Right kidney (tissue), 1 donor: ENCODE results near the gene FOXN1.

Experiments
- DNase-seq: peaks from one replicate; pipeline ENCODE4 v3.0.0-alpha.2; 2016

The FOXN1 gene

DNA sequence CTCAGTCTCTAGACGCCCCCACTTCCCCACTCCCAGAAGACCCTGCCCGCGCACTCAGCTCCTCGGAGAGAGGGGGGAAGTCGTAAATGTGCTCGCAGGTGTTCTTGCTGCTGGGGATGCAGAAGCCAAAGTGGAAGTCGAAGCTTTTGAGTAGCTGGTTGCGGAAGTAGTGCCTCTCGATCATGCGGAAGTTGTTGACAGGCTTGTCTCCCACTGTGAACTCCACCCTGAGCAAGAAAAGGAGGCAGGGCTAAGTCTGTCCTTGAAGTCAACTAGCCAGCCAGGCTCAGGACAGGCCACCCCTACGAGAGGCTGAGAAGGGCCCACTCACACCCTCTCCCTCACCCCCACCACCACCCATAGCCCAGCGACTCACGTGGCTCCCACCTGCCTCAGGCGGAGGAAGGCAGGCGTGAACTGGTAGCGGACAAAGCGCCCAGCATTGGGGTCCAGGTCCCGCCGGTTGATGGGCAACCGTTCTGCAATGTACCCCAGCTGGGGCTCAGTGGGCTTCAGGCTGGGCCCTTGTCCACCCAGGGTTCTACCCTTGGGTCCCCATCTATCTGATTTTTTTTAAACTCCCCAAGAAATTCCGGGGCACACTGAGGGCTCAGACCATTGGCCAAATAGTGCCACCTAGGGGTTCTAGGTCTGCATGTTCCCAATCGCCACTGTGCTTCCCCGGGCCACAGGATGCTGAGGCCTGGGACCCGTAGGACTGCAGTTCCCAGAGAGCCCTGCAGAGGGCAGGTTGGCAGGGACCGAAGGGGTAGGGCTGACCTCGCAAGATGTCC, 41.7 kb downstream of the FOXN1 start:
- peak; percentile 54 for DNase-seq

DNA sequence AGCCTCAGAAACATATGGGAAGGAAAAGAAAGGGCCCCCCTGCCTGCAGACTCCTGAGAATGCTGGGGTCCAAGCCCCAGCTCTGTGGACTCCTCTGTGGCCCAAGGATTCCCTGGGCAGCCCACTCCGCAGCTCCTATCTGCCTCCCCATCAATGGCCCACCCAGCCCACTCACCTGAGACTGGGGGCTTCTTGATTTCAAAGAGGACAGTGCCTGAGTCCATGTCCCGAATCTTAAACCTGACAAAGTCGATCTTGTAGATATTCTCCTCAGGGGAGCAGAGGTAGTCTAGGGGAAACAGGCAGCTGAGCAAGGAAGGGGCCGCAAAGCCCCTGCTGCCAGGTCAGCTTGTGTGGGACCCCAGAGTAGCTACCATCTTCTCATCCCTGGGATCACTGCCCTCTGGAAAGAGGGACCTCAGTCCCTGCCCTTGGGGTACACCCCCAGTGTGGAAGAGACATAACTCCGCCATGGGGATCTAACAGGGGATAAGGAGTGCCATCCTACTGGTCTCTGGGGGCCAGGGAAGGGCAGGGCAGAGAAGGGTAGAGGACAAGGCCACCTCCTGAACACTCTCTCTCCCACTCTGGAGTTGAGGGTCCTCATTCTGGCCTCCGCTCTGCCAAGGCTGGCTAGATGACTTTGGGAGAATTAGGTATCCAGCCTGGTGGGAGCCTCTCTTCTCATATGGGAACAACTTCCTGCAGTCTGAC, 42.4 kb downstream of the FOXN1 start:
- DNase-seq, result no peak

- no peak for DNase-seq
These were observed 43.3 kb downstream of the FOXN1 start for GRCh38 chr17:28549236-28550132.

DNA sequence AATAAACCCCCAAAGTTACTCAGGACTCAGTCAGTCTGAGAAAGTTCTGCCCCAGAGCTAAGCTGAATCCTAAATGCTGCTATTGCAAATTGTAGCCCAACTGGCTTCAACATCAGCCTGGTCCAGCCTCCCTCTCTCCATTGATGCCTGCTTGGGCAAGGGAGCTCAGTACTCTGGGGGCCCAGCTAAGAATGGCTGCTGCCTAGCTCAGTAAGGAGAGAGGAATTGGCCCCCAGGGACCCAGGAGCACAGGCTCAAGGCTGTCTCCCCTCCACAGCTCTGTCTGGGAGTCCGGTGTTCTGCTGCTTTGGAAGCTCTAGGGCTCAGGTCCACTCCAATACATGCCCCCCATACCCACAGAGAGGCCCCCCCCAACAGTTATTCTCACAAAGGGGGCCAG, 44.7 kb downstream of the FOXN1 start:
- DNase-seq, result no peak

DNA sequence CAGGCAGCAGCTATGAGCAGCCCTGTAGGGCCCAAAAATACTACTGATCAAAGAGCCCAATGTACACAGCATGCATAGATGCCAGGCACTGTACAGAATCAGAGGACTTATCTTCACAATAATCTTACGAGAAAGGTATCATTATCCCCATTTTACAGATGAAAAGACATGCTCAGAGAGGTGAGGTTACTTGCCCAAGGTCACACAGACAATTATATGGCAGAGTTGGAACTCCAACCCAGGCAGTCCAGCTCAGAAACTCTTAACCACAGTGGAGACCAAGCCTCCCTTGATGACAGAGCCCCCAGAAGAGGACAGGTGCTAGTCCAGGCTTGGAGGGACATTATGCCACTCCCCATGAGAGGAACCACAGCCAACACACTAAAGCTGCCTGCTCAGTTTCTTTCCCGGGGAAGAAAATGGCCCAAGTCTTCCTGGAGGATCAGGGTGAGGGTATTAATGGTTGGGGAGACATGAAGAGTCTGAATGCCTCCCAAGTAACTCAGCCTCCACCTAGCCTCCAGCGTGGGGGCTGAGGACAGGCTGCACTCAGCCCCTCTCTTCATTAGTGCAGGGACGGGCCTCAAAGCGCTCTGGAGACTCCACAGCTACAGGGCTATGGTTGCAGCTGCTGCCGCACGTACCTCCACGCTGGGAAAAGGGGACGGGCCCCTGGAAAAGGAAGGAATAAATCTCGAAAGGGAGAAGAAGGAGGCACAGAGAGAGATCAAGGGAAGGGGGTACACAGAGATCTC, 45.5 kb downstream of the FOXN1 start:
- DNase-seq, result peak; percentile 75

DNA sequence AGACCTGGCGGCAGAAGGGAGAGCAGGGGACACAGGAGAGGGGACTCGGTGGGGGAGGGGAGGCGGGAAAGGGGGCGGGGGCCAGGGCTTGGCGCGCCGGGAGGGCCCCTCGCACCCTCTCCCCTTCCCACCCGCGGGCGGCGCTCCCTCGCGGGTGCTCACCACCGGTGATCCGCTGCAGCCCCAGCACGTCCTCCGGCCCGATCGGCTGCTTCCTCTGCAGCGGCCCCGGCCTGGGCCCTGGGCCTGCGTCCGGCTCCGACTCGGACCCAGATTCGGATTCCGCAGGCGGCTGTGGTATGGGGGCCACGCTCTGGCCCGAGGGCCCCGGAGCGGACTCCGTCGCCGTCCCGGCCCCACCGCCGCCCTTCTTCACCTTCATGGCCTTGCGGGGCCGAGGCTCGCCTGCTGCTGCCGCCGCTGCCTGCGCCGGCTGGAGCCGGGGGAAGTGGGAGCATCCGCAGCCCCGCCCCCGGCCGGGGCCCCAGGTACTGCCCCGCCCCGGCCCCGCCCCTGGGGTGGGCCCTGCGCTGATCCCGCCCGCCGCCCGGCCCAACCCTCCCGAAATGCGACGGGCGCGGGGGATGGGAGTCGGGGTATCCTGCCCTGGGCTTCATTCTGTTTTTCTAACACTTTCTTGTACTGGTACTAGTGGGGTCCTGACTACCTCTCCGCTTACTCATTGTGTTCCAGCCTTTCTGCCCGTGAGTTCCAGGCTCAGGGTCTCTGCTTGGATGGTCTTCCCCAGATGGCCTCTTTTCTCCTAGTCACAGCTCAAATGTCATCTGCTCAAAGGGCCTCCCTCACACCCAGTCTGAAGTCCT, 46.2 kb downstream of the FOXN1 start, which contains the start of gene UNC119:
UNC119 (minus strand) TSS at position 449 of the 824 bp plus-strand sequence; CDS start at position 382, 67 bp downstream.
- DNase-seq, result peak; percentile 92

- DNase-seq, result no peak
These were observed 46.9 kb downstream of the FOXN1 start for GRCh38 chr17:28553000-28553505.

DNA sequence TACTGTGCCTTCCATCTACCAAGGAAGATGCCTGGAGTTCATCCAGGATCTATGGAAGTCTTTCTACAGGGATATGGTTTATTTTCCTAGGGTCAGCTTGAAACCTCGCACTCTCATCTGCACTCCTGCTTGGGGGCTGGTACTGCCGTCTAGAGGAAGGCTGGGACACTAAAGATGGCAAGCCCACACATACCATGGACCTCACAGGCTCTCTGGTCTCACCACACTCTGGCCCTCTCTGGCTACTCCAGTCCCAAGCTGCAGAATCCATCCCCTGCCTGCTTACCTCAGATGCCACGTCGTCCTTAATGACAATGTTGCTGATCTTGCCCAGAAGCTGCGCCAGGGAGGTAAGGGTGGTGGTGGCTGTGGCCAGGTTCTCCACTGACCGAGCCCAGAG, 48.4 kb downstream of the FOXN1 start:
- DNase-seq, result no peak

DNA sequence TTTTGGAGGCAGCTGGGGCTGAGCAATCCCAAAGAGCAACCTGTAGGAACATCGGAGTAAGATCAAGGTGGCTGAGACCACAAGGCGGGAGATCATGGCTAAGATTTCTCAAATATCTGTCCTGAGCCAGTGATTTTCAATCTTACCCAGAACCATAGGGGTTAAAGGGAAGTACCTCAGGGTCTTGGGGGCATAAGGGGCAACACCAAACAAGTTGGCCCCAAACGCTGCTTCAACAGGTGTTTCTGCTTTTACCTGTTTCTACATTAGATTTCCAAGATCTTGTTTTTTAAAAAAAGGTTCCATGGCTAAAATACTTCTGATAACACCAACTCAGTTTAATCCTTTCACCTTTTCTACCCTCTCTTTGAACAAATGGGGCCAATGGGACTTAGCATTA, 48.9 kb downstream of the FOXN1 start:
- no peak for DNase-seq

DNA sequence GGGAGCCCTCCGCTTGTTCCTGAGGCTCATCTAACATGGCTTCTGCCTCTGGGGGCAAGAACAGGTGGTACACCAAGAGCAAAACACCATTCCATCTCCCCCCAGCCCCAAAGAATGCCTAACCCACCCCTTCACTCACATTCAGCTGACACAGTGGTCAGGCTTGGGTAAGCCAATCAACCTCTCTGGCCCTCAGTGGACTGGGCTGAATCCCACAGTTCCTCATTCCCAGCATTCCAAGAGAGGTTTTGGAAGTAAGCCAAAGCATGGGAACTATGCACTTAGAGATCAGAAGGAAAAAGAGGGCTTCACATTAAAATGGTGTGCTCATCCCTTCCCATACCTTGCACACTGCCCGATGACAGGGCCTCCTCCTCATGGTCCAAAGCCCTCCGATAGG, 57.3 kb downstream of the FOXN1 start:
- no peak for DNase-seq

GRCh38 chr17:28567604-28568003, 61.5 kb downstream of the FOXN1 start:
- DNase-seq, result no peak

GRCh38 chr17:28569446-28569845, 63.3 kb downstream of the FOXN1 start:
- DNase-seq, result no peak

- peak; percentile 64 for DNase-seq
These were observed 64.7 kb downstream of the FOXN1 start for GRCh38 chr17:28570716-28571360.

GRCh38 chr17:28571361-28572122, 65.4 kb downstream of the FOXN1 start, which contains the start of gene PIGS:
Gene PIGS, minus strand, starts transcription at chr17:28571524. Its CDS starts 28 bp downstream, at chr17:28571496.
- DNase-seq, result peak; percentile 72

DNA sequence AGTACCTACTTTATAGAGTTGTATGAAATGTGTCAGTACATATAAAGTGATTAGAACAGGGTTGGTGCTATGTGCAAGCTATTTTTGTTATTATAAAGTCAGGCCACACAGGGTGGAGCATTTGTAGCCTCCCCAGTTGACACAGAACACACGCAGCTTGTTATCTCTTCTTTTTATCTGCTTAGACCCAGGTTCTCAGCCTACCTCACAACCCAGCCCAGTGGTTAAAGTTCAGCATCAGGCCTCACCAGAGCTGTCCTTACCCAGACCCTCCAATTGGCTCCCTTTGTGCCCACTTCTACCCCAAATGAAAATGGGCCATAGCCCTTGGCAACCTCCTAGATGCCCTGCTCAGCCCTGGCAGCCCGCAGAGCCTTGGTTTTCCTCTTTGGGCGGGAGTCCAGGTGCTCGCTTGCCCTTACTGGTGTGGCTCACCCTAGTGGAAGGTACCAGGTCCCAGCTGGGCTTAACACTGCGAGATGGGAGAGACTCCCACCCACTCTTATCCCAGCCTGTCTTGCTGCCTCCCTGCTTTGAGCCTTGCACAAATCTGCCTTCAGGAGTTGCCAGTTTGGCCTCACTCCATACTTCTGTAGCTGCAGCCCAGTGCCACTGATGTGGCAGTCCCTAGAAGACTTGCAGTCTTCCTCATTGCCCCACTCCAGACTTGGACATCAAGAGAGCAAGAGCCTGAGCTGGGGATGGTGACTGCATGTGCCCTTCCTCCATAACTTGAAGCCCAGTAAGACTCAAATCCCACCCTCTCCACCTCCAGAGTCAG, 66.3 kb downstream of the FOXN1 start:
- no peak for DNase-seq

- DNase-seq, result no peak
These were observed 66.9 kb downstream of the FOXN1 start for GRCh38 chr17:28573040-28573380.

- DNase-seq, result no peak
These were observed 67.4 kb downstream of the FOXN1 start for GRCh38 chr17:28573521-28573920.

- no peak for DNase-seq
These were observed 67.9 kb downstream of the FOXN1 start for GRCh38 chr17:28573966-28574480.
